Measurements from ENCODE around the gene GEMIN2. TPM values are rescaled to one million over a fixed set of nuclear protein-coding genes. Genes with fewer than 3 reads are reported as not detected.
A peak's percentile ranks its signal among the peaks of the same experiment; 100 is the strongest.

GEMIN2 gene
- total and polyA plus RNA-seq, 2 donors (not counting 3 experiments of a cell fraction or from before 2014, with no cell fraction given) = 14.3 to 19.5 TPM

- H4K20me1 ChIP-seq (replicated peaks; ENCODE audit: control insufficient read depth, extremely low read depth, insufficient read depth, low read length) = no peaks in the 10 kb centered on the region
- no peaks in the 10 kb centered on the region for H3K27me3 ChIP-seq (ENCODE audit: control insufficient read depth in 2 of 2, insufficient read depth in 2 of 2, low read length in 2 of 2)
- no peak overlapping the region for H2AFZ ChIP-seq (ENCODE audit: low read depth, low read length)
- BruUV-seq (replicated peaks) = no TSS peak
- H3K9me3 ChIP-seq (replicated peaks; ENCODE audit: control insufficient read depth, insufficient read depth, low read length) = no peaks in the 10 kb centered on the region
- no peak overlapping the region for H3K27ac ChIP-seq (ENCODE audit: insufficient read depth, low read depth, low read length)
- H3K9me1 ChIP-seq (replicated peaks; ENCODE audit: control insufficient read depth, extremely low read depth, insufficient read depth, low read length) = no peaks in the 10 kb centered on the region
- H3K4me1 ChIP-seq (ENCODE audit: control insufficient read depth, extremely low read depth, insufficient read depth, low read length) = peaks cover 27% of the 10 kb centered on the region
- ChIA-PET POLR2A (no interaction called here), CTCF (interaction anchor here (1.2 to 1.3 kb wide), 2 partner anchors 9 to 327 kb away, joined by 3 to 5 read pairs; no protein-coding TSS in a partner anchor)
- no peak for DNase-seq (ENCODE audit: low read depth, low spot score)
- no peak overlapping the region for H3K4me3 ChIP-seq (replicated peaks in 1 of 3; ENCODE audit: insufficient read depth in 1 of 3, low read depth in 1 of 3, low read length in 3 of 3)
- dilution Hi-C loops (cut with MboI; ENCODE audit: extremely low pct_ligation_motif_present, low sequenced_read_pairs) (no loop called here), intact Hi-C loops (cut with micrococcal nuclease) (loop anchor here (5.0 kb wide), 1 partner anchor 168 kb away; no protein-coding TSS in a partner anchor)
- peaks cover 5 to 6% of the 10 kb centered on the region in 2 experiments for H3K36me3 ChIP-seq (ENCODE audit: control insufficient read depth in 2 of 2, extremely low read depth in 1 of 2, insufficient read depth in 2 of 2, low read length in 2 of 2)
- H3K79me2 ChIP-seq (ENCODE audit: control insufficient read depth, insufficient read depth, low read length) = peaks cover 81% of the 10 kb centered on the region
- FAIRE-seq = no peak
- peak overlapping the region; percentile 43 for H3K4me2 ChIP-seq (ENCODE audit: insufficient read depth, low read length)
- no peak overlapping the region for H3K9ac ChIP-seq (replicated peaks; ENCODE audit: extremely low read depth, insufficient read depth, low read length)
- TF ChIP-seq MAX (IDR thresholded peaks at IDR 0.05; ENCODE audit: insufficient read depth, insufficient read length) = no peak
- TF ChIP-seq POLR2AphosphoS5 (IDR thresholded peaks at IDR 0.05; ENCODE audit: insufficient read depth, low read depth, low read length) = no peak
- TF ChIP-seq POLR2A (IDR thresholded peaks at IDR 0.05; ENCODE audit: low read depth, low read length) = no peak
- no peak for TF ChIP-seq JUN (IDR thresholded peaks at IDR 0.05; ENCODE audit: borderline replicate concordance, insufficient read depth, insufficient read length, low read depth)
- TF ChIP-seq GATA2 (IDR thresholded peaks at IDR 0.05; ENCODE audit: insufficient read depth, insufficient read length, low read depth, low read length) = no peak
- no peak for TF ChIP-seq CTCF (IDR thresholded peaks at IDR 0.05; ENCODE audit: extremely low read depth in 1 of 2, insufficient read depth in 1 of 2, low read depth in 1 of 2, low read length in 2 of 2)
- TF ChIP-seq EZH2 (IDR thresholded peaks at IDR 0.05; ENCODE audit: borderline replicate concordance, low read depth, low read length, severe bottlenecking) = no peak
- TF ChIP-seq FOS (IDR thresholded peaks at IDR 0.05; ENCODE audit: borderline replicate concordance, insufficient read depth, low read length) = no peak
- no peak for TF ChIP-seq MYC (IDR thresholded peaks at IDR 0.05; ENCODE audit: low read depth, low read length)
Observed at GRCh38 chr14:39099748-39100147, 14.4 kb upstream of the GEMIN2 start.

Measured in endothelial cell of umbilical vein (primary cell).